ENCODE measurements around the gene FATE1. TPM values are rescaled to one million over a fixed set of nuclear protein-coding genes. Genes with fewer than 3 reads are reported as not detected.

Gene FATE1
- total RNA-seq, 1 experiment from 2014 or later: not detected

GRCh38 chrX:151746502-151746901 is 30.7 kb downstream of the FATE1 start:
- BruUV-seq (replicated peaks): no TSS peak
- ATAC-seq (no peak), DNase-seq (no peak)
- H3K79me2 ChIP-seq (ENCODE audit: low read length): no peaks in the 10 kb centered on the region
- H3K4me1 ChIP-seq (ENCODE audit: insufficient read depth, low read length): no peaks in the 10 kb centered on the region
- no peaks in the 10 kb centered on the region for H3F3A ChIP-seq (ENCODE audit: low read length, unreplicated experiment)
- no peak for TF ChIP-seq CTCF (conservative IDR thresholded peaks at IDR 0.05; ENCODE audit: low read depth, low read length)
- no peak for TF ChIP-seq EZH2phosphoT487 (IDR thresholded peaks at IDR 0.05; ENCODE audit: borderline replicate concordance, low read length)
- TF ChIP-seq EZH2 (IDR thresholded peaks at IDR 0.05; ENCODE audit: low read length, unreplicated experiment): no peak
- CTCF ChIA-PET: no interaction called here
- no peak overlapping the region for H3K4me2 ChIP-seq (ENCODE audit: low read length)
- no peaks in the 10 kb centered on the region for H3K9me2 ChIP-seq (replicated peaks; ENCODE audit: low read length)
- no peaks in the 10 kb centered on the region for H3K9me3 ChIP-seq (ENCODE audit: low read length)
- H3K4me3 ChIP-seq (ENCODE audit: low read length): no peak overlapping the region
- POLR2A ChIA-PET (ENCODE audit: unreplicated experiment): no interaction called here
- no peak overlapping the region for H3K9ac ChIP-seq (ENCODE audit: low read length)
- no peak overlapping the region for H3K27ac ChIP-seq (ENCODE audit: low read length)
- H4K20me1 ChIP-seq (ENCODE audit: low read length): no peaks in the 10 kb centered on the region
- H2AFZ ChIP-seq (ENCODE audit: low read length): no peak overlapping the region
- no peaks in the 10 kb centered on the region; the same call in 1 of the 2 replicates for H3K27me3 ChIP-seq (ENCODE audit: low read length)
- H3K36me3 ChIP-seq (ENCODE audit: low read depth, low read length): no peaks in the 10 kb centered on the region
- intact Hi-C loops (cut with micrococcal nuclease): no loop called here

- POLR2A ChIA-PET (ENCODE audit: unreplicated experiment): no interaction called here
- Histone ChIP-seq H3K4me2 (ENCODE audit: low read length) (no peak overlapping the region), H2AFZ (ENCODE audit: low read length) (no peak overlapping the region), H3K36me3 (ENCODE audit: low read depth, low read length) (no peaks in the 10 kb centered on the region), H3K9ac (ENCODE audit: low read length) (no peak overlapping the region), H3K9me3 (ENCODE audit: low read length) (no peaks in the 10 kb centered on the region), H3K4me1 (ENCODE audit: insufficient read depth, low read length) (no peaks in the 10 kb centered on the region), H3K27me3 (ENCODE audit: low read length) (no peaks in the 10 kb centered on the region), H3K79me2 (ENCODE audit: low read length) (no peaks in the 10 kb centered on the region), H3K27ac (ENCODE audit: low read length) (no peak overlapping the region), H3K9me2 (replicated peaks; ENCODE audit: low read length) (no peaks in the 10 kb centered on the region), H3F3A (ENCODE audit: low read length, unreplicated experiment) (no peaks in the 10 kb centered on the region), H4K20me1 (ENCODE audit: low read length) (no peaks in the 10 kb centered on the region), H3K4me3 (ENCODE audit: low read length) (no peak overlapping the region)
- DNase-seq (no peak), ATAC-seq (no peak)
- CTCF ChIA-PET: interaction anchor here (0.6 kb wide), 1 partner anchor 64 kb away, joined by 4 read pairs; no protein-coding TSS in a partner anchor
- TF ChIP-seq EZH2phosphoT487 (IDR thresholded peaks at IDR 0.05; ENCODE audit: borderline replicate concordance, low read length): no peak
- intact Hi-C loops (cut with micrococcal nuclease): no loop called here
- BruUV-seq (replicated peaks): no TSS peak
Observed at GRCh38 chrX:151750511-151750910, 34.7 kb downstream of the FATE1 start.

- Histone ChIP-seq H4K20me1 (ENCODE audit: low read length) (no peaks in the 10 kb centered on the region), H3K79me2 (ENCODE audit: low read length) (no peaks in the 10 kb centered on the region), H2AFZ (ENCODE audit: low read length) (no peak overlapping the region), H3K4me2 (ENCODE audit: low read length) (no peak overlapping the region), H3K27me3 (ENCODE audit: low read length) (no peaks in the 10 kb centered on the region), H3K9me3 (ENCODE audit: low read length) (no peaks in the 10 kb centered on the region), H3F3A (ENCODE audit: low read length, unreplicated experiment) (no peaks in the 10 kb centered on the region), H3K4me3 (ENCODE audit: low read length) (no peak overlapping the region), H3K9me2 (replicated peaks; ENCODE audit: low read length) (no peaks in the 10 kb centered on the region), H3K4me1 (ENCODE audit: insufficient read depth, low read length) (no peaks in the 10 kb centered on the region), H3K9ac (ENCODE audit: low read length) (no peak overlapping the region), H3K27ac (ENCODE audit: low read length) (no peak overlapping the region), H3K36me3 (ENCODE audit: low read depth, low read length) (no peaks in the 10 kb centered on the region)
- ChIA-PET CTCF (interaction anchor here (0.6 kb wide), 1 partner anchor 888 kb away, joined by 3 read pairs; no protein-coding TSS in a partner anchor), POLR2A (ENCODE audit: unreplicated experiment) (no interaction called here)
- ATAC-seq: no peak
- BruUV-seq (replicated peaks): no TSS peak
- intact Hi-C loops (cut with micrococcal nuclease): no loop called here
- TF ChIP-seq EZH2 (IDR thresholded peaks at IDR 0.05; ENCODE audit: low read length, unreplicated experiment): no peak
- TF ChIP-seq CTCF (conservative IDR thresholded peaks at IDR 0.05; ENCODE audit: low read depth, low read length): no peak
- no peak for TF ChIP-seq EZH2phosphoT487 (IDR thresholded peaks at IDR 0.05; ENCODE audit: borderline replicate concordance, low read length)
- DNase-seq: no peak
Observed at GRCh38 chrX:151752847-151753246, 37.0 kb downstream of the FATE1 start.

All from PC-3 (cell line).